ENCODE results near the gene MAP3K2. TPM values are rescaled to one million over a fixed set of nuclear protein-coding genes. Genes with fewer than 3 reads are reported as not detected.

MAP3K2 gene
- total and polyA plus RNA-seq, 2 donors (not counting 3 experiments of a cell fraction or from before 2014, with no cell fraction given) = 3.4 to 25.7 TPM

DNA sequence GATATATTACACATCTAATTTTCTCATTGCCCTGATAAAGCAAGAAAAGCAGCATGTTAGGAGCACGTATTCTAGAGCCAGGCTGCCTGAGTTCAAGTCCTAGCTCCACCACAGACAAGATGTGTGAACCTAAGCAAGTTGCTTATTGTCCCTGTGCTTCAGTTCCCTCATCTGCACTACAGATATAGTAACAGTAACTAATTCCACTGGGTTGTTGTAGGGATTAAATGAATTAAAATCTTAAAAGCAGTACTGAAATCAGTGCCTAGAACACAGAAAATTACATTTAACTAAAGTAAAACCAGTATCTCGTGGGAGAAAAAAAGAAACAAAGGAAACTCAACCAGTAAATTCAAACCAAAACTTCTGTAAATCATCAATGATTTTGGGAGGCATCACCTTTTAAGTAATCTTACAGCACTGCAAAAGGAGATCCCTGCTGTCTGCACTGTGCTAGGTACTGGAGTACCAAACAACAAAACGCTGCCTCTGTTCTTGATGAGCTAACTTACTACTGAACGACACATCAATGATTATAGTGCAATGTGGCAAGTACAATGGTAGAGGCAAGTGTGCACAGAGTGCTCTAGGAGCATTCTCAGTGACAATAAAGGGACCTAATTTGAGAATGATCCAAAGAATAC, 7.9 kb downstream of the MAP3K2 start:
- dilution Hi-C loops (cut with MboI; ENCODE audit: extremely low pct_ligation_motif_present, low sequenced_read_pairs) (no loop called here), intact Hi-C loops (cut with micrococcal nuclease) (no loop called here)
- CTCF ChIA-PET = interaction anchor here (0.9 to 2.7 kb wide), 3 partner anchors 15 to 81 kb away, joined by 3 to 9 read pairs (median 4); no protein-coding TSS in a partner anchor
- Histone ChIP-seq H3K9me1 (replicated peaks; ENCODE audit: control insufficient read depth, extremely low read depth, insufficient read depth, low read length) (peaks cover 4% of the 10 kb centered on the region), H3K4me1 (ENCODE audit: control insufficient read depth, extremely low read depth, insufficient read depth, low read length) (peaks cover 15% of the 10 kb centered on the region), H3K79me2 (ENCODE audit: control insufficient read depth, insufficient read depth, low read length) (peaks cover 78% of the 10 kb centered on the region), H3K4me2 (ENCODE audit: insufficient read depth, low read length) (no peak overlapping the region), H3K4me3 (replicated peaks in 1 of 3; ENCODE audit: insufficient read depth in 1 of 3, low read depth in 1 of 3, low read length in 3 of 3) (no peak overlapping the region), H3K36me3 (ENCODE audit: control insufficient read depth in 2 of 2, extremely low read depth in 1 of 2, insufficient read depth in 2 of 2, low read length in 2 of 2) (no peaks in the 10 kb centered on the region), H3K27me3 (ENCODE audit: control insufficient read depth in 2 of 2, insufficient read depth in 2 of 2, low read length in 2 of 2) (no peaks in the 10 kb centered on the region), H3K9ac (replicated peaks; ENCODE audit: extremely low read depth, insufficient read depth, low read length) (no peak overlapping the region), H3K9me3 (replicated peaks; ENCODE audit: control insufficient read depth, insufficient read depth, low read length) (no peaks in the 10 kb centered on the region), H3K27ac (ENCODE audit: insufficient read depth, low read depth, low read length) (no peak overlapping the region), H4K20me1 (replicated peaks; ENCODE audit: control insufficient read depth, extremely low read depth, insufficient read depth, low read length) (peaks cover 9% of the 10 kb centered on the region), H2AFZ (ENCODE audit: low read depth, low read length) (no peak overlapping the region)
- no TSS peak for BruUV-seq (replicated peaks)
- FAIRE-seq (no peak), DNase-seq (ENCODE audit: low read depth, low spot score) (no peak)
- TF ChIP-seq POLR2A (IDR thresholded peaks at IDR 0.05; ENCODE audit: low read depth, low read length) (no peak), GATA2 (IDR thresholded peaks at IDR 0.05; ENCODE audit: insufficient read depth, insufficient read length, low read depth, low read length) (no peak), MYC (IDR thresholded peaks at IDR 0.05; ENCODE audit: low read depth, low read length) (no peak), POLR2AphosphoS5 (IDR thresholded peaks at IDR 0.05; ENCODE audit: insufficient read depth, low read depth, low read length) (no peak), CTCF (IDR thresholded peaks at IDR 0.05; ENCODE audit: extremely low read depth in 1 of 2, insufficient read depth in 1 of 2, low read depth in 1 of 2, low read length in 2 of 2) (no peak), JUN (IDR thresholded peaks at IDR 0.05; ENCODE audit: borderline replicate concordance, insufficient read depth, insufficient read length, low read depth) (no peak), FOS (IDR thresholded peaks at IDR 0.05; ENCODE audit: borderline replicate concordance, insufficient read depth, low read length) (no peak), EZH2 (IDR thresholded peaks at IDR 0.05; ENCODE audit: borderline replicate concordance, low read depth, low read length, severe bottlenecking) (no peak)
- TF ChIP-seq, protein P1, sequence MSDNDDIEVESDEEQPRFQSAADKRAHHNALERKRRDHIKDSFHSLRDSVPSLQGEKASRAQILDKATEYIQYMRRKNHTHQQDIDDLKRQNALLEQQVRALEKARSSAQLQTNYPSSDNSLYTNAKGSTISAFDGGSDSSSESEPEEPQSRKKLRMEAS (IDR thresholded peaks at IDR 0.05; ENCODE audit: insufficient read depth, insufficient read length) = no peak
- POLR2A ChIA-PET = no interaction called here
